ENCODE results near the gene LRCH1.

The LRCH1 gene

GRCh38 chr13:46595136-46595884 lies 42.3 kb downstream of the LRCH1 start:
- DNase-seq, result no peak

- DNase-seq, result no peak
Measured at GRCh38 chr13:46595885-46596275, 42.9 kb downstream of the LRCH1 start.

- DNase-seq, result no peak
Measured at GRCh38 chr13:46596466-46596865, 43.5 kb downstream of the LRCH1 start.

DNA sequence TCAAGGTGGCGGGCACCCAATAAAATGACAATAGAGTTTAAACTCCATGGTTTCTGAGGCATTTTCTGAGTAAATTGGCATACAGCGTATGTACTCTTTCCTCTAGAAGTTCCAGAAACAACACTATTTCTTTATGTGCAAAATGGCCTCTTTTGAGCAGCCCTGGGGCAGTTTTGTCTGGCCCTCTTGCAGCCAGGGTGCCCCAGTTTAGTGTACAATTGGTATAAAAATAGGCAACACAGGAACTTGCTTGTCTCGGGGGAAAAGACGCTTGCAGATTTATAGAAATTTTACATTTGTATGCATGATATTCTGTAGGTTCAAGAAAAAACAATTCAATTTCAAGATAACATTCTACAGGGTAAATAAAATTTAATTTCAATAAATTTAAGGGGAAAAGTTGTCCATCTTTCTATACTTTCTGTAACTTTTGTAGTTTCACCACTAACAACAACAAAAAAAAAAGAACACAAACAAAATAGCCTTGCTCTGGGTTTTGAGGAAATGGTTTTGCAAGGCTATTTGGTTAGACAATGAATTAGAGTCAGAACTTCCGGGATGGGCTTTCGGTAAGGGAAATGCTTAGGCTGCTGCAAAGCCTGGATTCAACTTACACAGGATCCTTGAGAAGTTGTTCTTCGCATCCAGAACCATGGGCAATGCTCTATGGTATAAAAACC lies 45.3 kb downstream of the LRCH1 start:
- DNase-seq, result no peak

GRCh38 chr13:46598820-46599180 lies 45.8 kb downstream of the LRCH1 start:
- DNase-seq, result no peak

- DNase-seq, result no peak
Measured at GRCh38 chr13:46600943-46601311, 48.0 kb downstream of the LRCH1 start.

- DNase-seq, result no peak
Measured at GRCh38 chr13:46602531-46602930, 49.6 kb downstream of the LRCH1 start.

DNA sequence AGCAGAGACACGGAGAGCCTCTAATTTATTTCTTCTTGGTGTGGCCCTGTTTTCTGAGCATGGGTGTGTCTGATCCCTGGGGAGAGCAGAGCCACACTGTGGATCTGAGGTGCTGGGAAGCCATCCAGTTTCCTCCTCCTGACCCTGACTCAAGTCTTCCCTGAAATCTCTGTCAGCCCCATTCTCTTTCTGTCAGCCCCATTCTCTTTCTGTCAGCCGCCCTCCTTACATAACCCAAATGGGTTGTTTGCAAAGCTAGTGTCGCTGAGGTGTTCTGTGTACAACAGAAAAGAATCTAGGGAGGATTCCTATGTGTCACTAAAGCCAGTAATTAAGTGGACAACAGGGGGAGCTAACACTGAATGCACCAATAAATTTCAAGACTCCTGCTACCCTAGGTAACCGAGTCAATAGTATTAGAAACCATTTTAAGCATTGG lies 50.2 kb downstream of the LRCH1 start:
- DNase-seq, result no peak

- no peak for DNase-seq
Measured at GRCh38 chr13:46604226-46604990, 51.4 kb downstream of the LRCH1 start.

- DNase-seq, result no peak
Measured at GRCh38 chr13:46605076-46605824, 52.3 kb downstream of the LRCH1 start.

DNA sequence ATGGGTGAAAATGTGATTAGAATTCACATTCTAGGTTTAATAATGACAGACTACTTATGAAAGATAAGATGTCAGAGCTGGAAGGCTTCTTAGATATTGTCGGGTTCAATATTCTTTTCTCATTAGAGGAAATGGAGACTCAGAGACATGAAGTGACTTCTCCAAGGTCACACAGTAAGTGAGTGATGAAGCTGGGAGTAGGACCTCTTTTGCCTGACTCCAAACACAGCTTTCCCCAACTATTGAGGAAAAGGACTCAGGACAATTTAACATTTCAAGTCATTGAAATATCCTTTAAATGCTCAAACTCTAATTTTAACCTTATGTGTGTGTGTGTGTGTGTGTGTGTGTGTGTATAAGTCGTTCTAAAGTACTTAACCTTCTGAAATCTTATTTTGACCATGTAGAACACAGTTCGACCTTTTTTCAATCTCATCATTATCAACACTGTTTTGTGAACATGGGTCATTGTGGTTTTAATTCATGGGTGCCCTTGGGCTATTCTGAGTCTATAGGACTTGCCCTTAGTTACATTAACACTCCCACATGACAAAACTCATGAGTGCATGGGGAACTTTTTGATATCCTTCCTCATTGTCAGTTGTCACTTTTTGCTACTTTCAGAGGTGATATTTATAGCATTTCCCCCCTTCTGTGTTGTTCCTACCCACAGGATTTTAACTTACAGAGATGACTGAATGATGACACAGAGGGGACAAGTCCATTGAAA lies 53.0 kb downstream of the LRCH1 start:
- no peak for DNase-seq

GRCh38 chr13:46606970-46607369 lies 54.0 kb downstream of the LRCH1 start:
- no peak for DNase-seq

- no peak for DNase-seq
Measured at GRCh38 chr13:46607768-46608564, 55.0 kb downstream of the LRCH1 start.

DNA sequence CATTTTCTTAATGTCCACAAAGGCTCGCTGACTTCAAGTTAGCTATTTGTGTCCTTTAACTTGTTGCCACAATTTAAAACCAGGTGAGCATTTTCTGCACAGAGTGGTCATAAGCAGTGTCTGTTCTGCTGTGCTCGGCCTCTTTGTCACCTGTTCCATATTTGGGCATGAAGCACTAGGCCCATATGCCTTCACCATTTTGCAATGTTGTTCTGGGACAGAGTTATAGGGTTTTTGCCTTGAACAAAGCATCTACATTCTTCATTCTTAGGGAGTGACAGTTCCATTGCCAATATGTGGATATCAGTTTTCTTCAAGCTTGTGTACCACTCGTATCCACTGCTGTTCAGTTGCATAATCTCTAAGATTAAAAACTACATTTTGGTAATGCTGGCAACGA lies 56.1 kb downstream of the LRCH1 start:
- no peak for DNase-seq

GRCh38 chr13:46609726-46610125 lies 56.8 kb downstream of the LRCH1 start:
- DNase-seq, result no peak

GRCh38 chr13:46612267-46612666 lies 59.3 kb downstream of the LRCH1 start:
- no peak for DNase-seq

GRCh38 chr13:46613409-46614049 lies 60.6 kb downstream of the LRCH1 start:
- DNase-seq, result no peak

- no peak for DNase-seq
Measured at GRCh38 chr13:46614582-46614981, 61.6 kb downstream of the LRCH1 start.

- DNase-seq, result no peak
Measured at GRCh38 chr13:46615888-46616531, 63.0 kb downstream of the LRCH1 start.

GRCh38 chr13:46617229-46617721 lies 64.3 kb downstream of the LRCH1 start:
- no peak for DNase-seq
